H1 (cell line): Measurements from ENCODE around the gene GAS7. TPM values are rescaled to one million over a fixed set of nuclear protein-coding genes. Genes with fewer than 3 reads are reported as not detected.

ENCODE experiments used
- BCL11A ChIP-seq, 2 experiments: IDR thresholded peaks; one replicate each; pipeline ENCODE4 v1.6.1; 2011; ENCODE audit warnings: low read depth in 2 of 2, low read length in 2 of 2, mild to moderate bottlenecking in 2 of 2
- BRCA1 ChIP-seq: IDR thresholded peaks from 2 replicates; pipeline ENCODE4 v1.6.1; 2012; ENCODE audit warnings: low read depth, low read length, improper control_type of control experiment
- RBBP5 ChIP-seq: IDR thresholded peaks from 2 replicates; pipeline ENCODE4 v1.7.1; 2012; ENCODE audit warnings: low read depth, mild to moderate bottlenecking, inconsistent platforms, low read length, moderate library complexity, borderline replicate concordance
- RNF2 ChIP-seq: fragments of 200-900, 300-1000 bp; sonication (generic); IDR thresholded peaks from 2 replicates; pipeline ENCODE4 v1.7.1; 2016; ENCODE audit warnings: borderline replicate concordance, low read depth, mild to moderate bottlenecking, antibody characterized with exemption, low read length; ENCODE audit not compliant: poor library complexity, severe bottlenecking; ENCODE audit errors: missing control alignments
- SP2 ChIP-seq: IDR thresholded peaks from 2 replicates; pipeline ENCODE4 v1.6.1; 2012; ENCODE audit warnings: mild to moderate bottlenecking, low read length, inconsistent platforms
- polyA plus RNA-seq, 7 experiments: library from polyadenylated mRNA; depleted of rRNA in 3 of 7; stranded (reverse) in 5 of 7; unstranded in 2 of 7; fragments of >200 nt in 5 of 7; fragments of 200-250 nt in 2 of 7; gene quantifications; 1 replicate in 5 of 7; 2 replicates in 1 of 7; 4 replicates in 1 of 7; pipeline versions ENCODE4 v1.2.1 to v1.2.3, GENCODE V29; 2011 to 2013; ENCODE audit warnings: missing spikeins in 2 of 7, mixed read lengths in 2 of 7
- total RNA-seq: library from RNA; stranded (reverse); fragmentation: NEBNext Ultra II Directional; extraction: Animal tissue kit (Norgen Biotek cat#: 25700); gene quantifications from 2 replicates; pipeline ENCODE4 v1.2.1, GENCODE V29; 2021

The GAS7 gene
- total and polyA plus RNA-seq, 2 of the 8 experiments (the other 6 are each of a cell fraction or from before 2014, with no cell fraction given) = 5.0 to 14.5 TPM

- no peak for TF ChIP-seq RNF2
- TF ChIP-seq SP2 = no peak
- no peak for TF ChIP-seq RBBP5
- no peak for TF ChIP-seq BCL11A (IDR thresholded peaks at IDR 0.05; ENCODE audit: low read depth in 2 of 2, low read length in 2 of 2)
- TF ChIP-seq BRCA1 = no peak
These were observed 280.6 kb downstream of the GAS7 start (continued) for GRCh38 chr17:9917801-9918200.
